Mesendoderm (in vitro differentiated cells): ENCODE data around the gene C19orf18.

ENCODE experiments used
- DNase-seq: peaks from one replicate; pipeline ENCODE4 v3.0.0; 2013
- H2AK5ac ChIP-seq: 2 replicates; pipeline ENCODE4 v1.6.1; 2013; ENCODE audit warnings: low read length, inconsistent platforms
- H2BK120ac ChIP-seq: 2 replicates; pipeline ENCODE4 v1.6.1; 2013; ENCODE audit warnings: low read depth, mild to moderate bottlenecking, low read length, moderate library complexity, mixed read lengths
- H2BK15ac ChIP-seq: replicated peaks from 2 replicates; pipeline ENCODE4 v1.6.1; 2013; ENCODE audit warnings: low read depth, mild to moderate bottlenecking, moderate library complexity
- H2BK5ac ChIP-seq: 2 replicates; pipeline ENCODE4 v1.6.1; 2013; ENCODE audit warnings: low read length, inconsistent platforms
- H3K18ac ChIP-seq: 2 replicates; pipeline ENCODE4 v1.6.1; 2013; ENCODE audit warnings: mild to moderate bottlenecking, low read length, mixed read lengths
- H3K23ac ChIP-seq: one replicate; pipeline ENCODE4 v1.6.1; 2013; ENCODE audit warnings: low read length
- H3K27ac ChIP-seq: 2 replicates; pipeline ENCODE4 v1.5.1; 2013; ENCODE audit warnings: low read depth, mild to moderate bottlenecking, inconsistent platforms, low read length, moderate library complexity
- H3K27me3 ChIP-seq: 2 replicates; pipeline ENCODE4 v1.6.1; 2013; ENCODE audit warnings: low read length, control low read depth, mild to moderate bottlenecking, inconsistent platforms; ENCODE audit not compliant: insufficient read depth, poor library complexity
- H3K36me3 ChIP-seq: 2 replicates; pipeline ENCODE4 v1.6.1; 2013; ENCODE audit warnings: low read length, inconsistent platforms; ENCODE audit not compliant: control insufficient read depth, insufficient read depth
- H3K4ac ChIP-seq: one replicate; pipeline ENCODE4 v1.6.1; 2013; ENCODE audit warnings: low read depth, mild to moderate bottlenecking, low read length, moderate library complexity
- H3K4me1 ChIP-seq: 2 replicates; pipeline ENCODE4 v1.6.1; 2013; ENCODE audit warnings: low read depth, low read length, inconsistent platforms; ENCODE audit not compliant: control insufficient read depth
- H3K4me2 ChIP-seq: 2 replicates; pipeline ENCODE4 v1.6.1; 2013; ENCODE audit warnings: low read length
- H3K4me3 ChIP-seq: 2 replicates; pipeline ENCODE4 v1.5.1; 2013; ENCODE audit warnings: mild to moderate bottlenecking, low read length
- H3K56ac ChIP-seq: one replicate; pipeline ENCODE4 v1.6.1; 2013; ENCODE audit warnings: low read length
- H3K79me1 ChIP-seq: 2 replicates; pipeline ENCODE4 v1.6.1; 2013; ENCODE audit warnings: low read length, inconsistent platforms
- H3K79me2 ChIP-seq: 2 replicates; pipeline ENCODE4 v1.6.1; 2013; ENCODE audit warnings: mild to moderate bottlenecking, low read length; ENCODE audit not compliant: control insufficient read depth, insufficient read depth
- H3K9ac ChIP-seq: 2 replicates; pipeline ENCODE4 v1.6.1; 2013; ENCODE audit warnings: low read length, inconsistent platforms
- H4K5ac ChIP-seq: one replicate; pipeline ENCODE4 v1.6.1; 2013; ENCODE audit warnings: low read length
- H4K8ac ChIP-seq: one replicate; pipeline ENCODE4 v1.6.1; 2013; ENCODE audit warnings: low read depth, mild to moderate bottlenecking, control low read depth, low read length, moderate library complexity
- WGBS: extraction: QIAGEN DNeasy Blood & Tissue Kit; methylation state at CpG from one replicate; pipeline ENCODE4 v1.1.7; 2013; ENCODE audit warnings: low lambda C conversion rate, missing lambda C conversion rate; ENCODE audit not compliant: insufficient coverage; ENCODE audit errors: extremely low coverage; 5-methylcytosine and 5-hydroxymethylcytosine counted together

The C19orf18 gene

GRCh38 chr19:58002384-58003173 is 28.2 kb upstream of the C19orf18 start, which contains the start of gene ZNF606:
ZNF606 (minus strand) TSS chr19:58002820; CDS start chr19:58001319, 1,501 bp downstream.
- peak within 1 kb of the TSS; percentile 87 for H3K23ac ChIP-seq
- H3K4me1 ChIP-seq: peaks cover 5% of the 10 kb centered on the region
- peak; percentile 94 for DNase-seq
- no CpG with 5 or more reads among the region's 91 CpGs for WGBS
- no peak within 1 kb of the TSS for H2AK5ac ChIP-seq
- peaks cover 22% of the 10 kb centered on the region for H3K79me2 ChIP-seq
- H3K27me3 ChIP-seq: no peaks in the 10 kb centered on the region
- peak within 1 kb of the TSS; percentile 85 for H3K27ac ChIP-seq
- H3K36me3 ChIP-seq: peaks cover 20% of the 10 kb centered on the region
- no peak within 1 kb of the TSS for H2BK120ac ChIP-seq
- peak within 1 kb of the TSS; percentile 65 for H3K4me2 ChIP-seq
- H4K5ac ChIP-seq: no peak within 1 kb of the TSS
- no peak within 1 kb of the TSS for H2BK5ac ChIP-seq
- no peak within 1 kb of the TSS for H2BK15ac ChIP-seq
- H3K18ac ChIP-seq: peak within 1 kb of the TSS; percentile 81
- peak within 1 kb of the TSS; percentile 91 for H3K9ac ChIP-seq
- H3K56ac ChIP-seq: peak within 1 kb of the TSS; percentile 99
- peaks cover 27% of the 10 kb centered on the region for H3K79me1 ChIP-seq
- H4K8ac ChIP-seq: peak within 1 kb of the TSS; percentile 28
- peak within 1 kb of the TSS; percentile 89 for H3K4me3 ChIP-seq
- peak within 1 kb of the TSS; percentile 46 for H3K4ac ChIP-seq

DNA sequence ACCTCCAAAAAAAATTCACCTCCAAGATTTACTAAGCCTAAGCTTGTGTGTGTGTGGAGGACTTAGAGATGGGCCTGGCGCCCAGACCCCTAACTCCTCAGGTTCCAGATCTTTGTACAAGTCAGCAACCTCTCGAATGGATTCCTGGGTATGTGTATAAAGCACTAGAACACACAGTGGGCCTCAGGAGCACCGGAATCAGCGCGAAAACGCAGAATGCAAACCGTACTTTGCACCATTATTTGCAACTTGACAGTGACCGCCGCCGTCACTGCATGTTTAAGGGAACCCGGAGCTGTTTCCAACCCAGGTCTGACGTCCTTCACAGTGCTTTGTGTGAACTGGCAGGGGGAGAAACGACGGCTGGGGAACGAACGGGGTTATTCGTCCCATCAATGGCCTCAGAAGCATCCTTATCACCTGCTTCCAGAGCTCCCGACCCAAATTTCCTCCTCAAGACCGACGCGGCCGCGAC is 27.6 kb upstream of the C19orf18 start:
- peaks cover 5% of the 10 kb centered on the region for H3K4me1 ChIP-seq
- peaks cover 27% of the 10 kb centered on the region for H3K79me1 ChIP-seq
- H2AK5ac ChIP-seq: no peak overlapping the region
- H4K5ac ChIP-seq: no peak overlapping the region
- H3K27ac ChIP-seq: peak overlapping the region; percentile 85
- H3K4ac ChIP-seq: peak overlapping the region; percentile 44
- peak overlapping the region; percentile 81 for H3K18ac ChIP-seq
- peak overlapping the region; percentile 65 for H3K4me2 ChIP-seq
- H3K4me3 ChIP-seq: peak overlapping the region; percentile 89
- H2BK15ac ChIP-seq: no peak overlapping the region
- no peak overlapping the region for H2BK5ac ChIP-seq
- WGBS: no CpG with 5 or more reads among the region's 23 CpGs
- peak overlapping the region; percentile 99 for H3K56ac ChIP-seq
- H3K23ac ChIP-seq: peak overlapping the region; percentile 87
- peaks cover 22% of the 10 kb centered on the region for H3K79me2 ChIP-seq
- peaks cover 20% of the 10 kb centered on the region for H3K36me3 ChIP-seq
- no peaks in the 10 kb centered on the region for H3K27me3 ChIP-seq
- DNase-seq: peak; percentile 54
- H2BK120ac ChIP-seq: no peak overlapping the region
- H3K9ac ChIP-seq: peak overlapping the region; percentile 91
- H4K8ac ChIP-seq: peak overlapping the region; percentile 28

- H3K9ac ChIP-seq: no peak overlapping the region
- H3K56ac ChIP-seq: no peak overlapping the region
- H3K4me3 ChIP-seq: no peak overlapping the region
- H2BK15ac ChIP-seq: no peak overlapping the region
- no CpG with 5 or more reads among the region's 4 CpGs for WGBS
- peaks cover 27% of the 10 kb centered on the region for H3K79me1 ChIP-seq
- no peaks in the 10 kb centered on the region for H3K27me3 ChIP-seq
- no peak overlapping the region for H2BK120ac ChIP-seq
- H3K4me2 ChIP-seq: no peak overlapping the region
- no peak overlapping the region for H2BK5ac ChIP-seq
- no peak overlapping the region for H4K5ac ChIP-seq
- peaks cover 5% of the 10 kb centered on the region for H3K4me1 ChIP-seq
- DNase-seq: no peak
- H2AK5ac ChIP-seq: no peak overlapping the region
- H4K8ac ChIP-seq: no peak overlapping the region
- H3K23ac ChIP-seq: no peak overlapping the region
- H3K79me2 ChIP-seq: peaks cover 22% of the 10 kb centered on the region
- H3K18ac ChIP-seq: no peak overlapping the region
- H3K36me3 ChIP-seq: peaks cover 17% of the 10 kb centered on the region
- no peak overlapping the region for H3K4ac ChIP-seq
- no peak overlapping the region for H3K27ac ChIP-seq
Observed at GRCh38 chr19:58000677-58001076, 26.3 kb upstream of the C19orf18 start.

GRCh38 chr19:57992841-57993240 is 18.5 kb upstream of the C19orf18 start:
- Histone ChIP-seq H2BK15ac (no peak overlapping the region), H3K9ac (no peak overlapping the region), H2AK5ac (no peak overlapping the region), H3K4ac (no peak overlapping the region), H3K4me1 (no peaks in the 10 kb centered on the region), H3K4me2 (no peak overlapping the region), H3K79me1 (peaks cover 3% of the 10 kb centered on the region), H3K36me3 (peaks cover 6% of the 10 kb centered on the region), H3K27ac (no peak overlapping the region), H3K56ac (no peak overlapping the region), H3K27me3 (no peaks in the 10 kb centered on the region), H3K79me2 (no peaks in the 10 kb centered on the region), H3K23ac (no peak overlapping the region), H4K5ac (no peak overlapping the region), H4K8ac (no peak overlapping the region), H2BK5ac (no peak overlapping the region), H3K4me3 (no peak overlapping the region), H3K18ac (no peak overlapping the region), H2BK120ac (no peak overlapping the region)
- no CpG with 5 or more reads among the region's 1 CpG for WGBS
- DNase-seq: peak; percentile 78

- DNase-seq: peak; percentile 37
- no peak overlapping the region for H3K4me2 ChIP-seq
- no peak overlapping the region for H2AK5ac ChIP-seq
- H4K8ac ChIP-seq: no peak overlapping the region
- H3K36me3 ChIP-seq: peaks cover 19% of the 10 kb centered on the region
- no peaks in the 10 kb centered on the region for H3K4me1 ChIP-seq
- no peak overlapping the region for H4K5ac ChIP-seq
- no peak overlapping the region for H3K18ac ChIP-seq
- no peaks in the 10 kb centered on the region for H3K27me3 ChIP-seq
- H2BK15ac ChIP-seq: no peak overlapping the region
- H3K79me2 ChIP-seq: no peaks in the 10 kb centered on the region
- H3K23ac ChIP-seq: no peak overlapping the region
- no peak overlapping the region for H3K4ac ChIP-seq
- H3K79me1 ChIP-seq: no peaks in the 10 kb centered on the region
- no peak overlapping the region for H3K9ac ChIP-seq
- WGBS: no CpG with 5 or more reads among the region's 3 CpGs
- no peak overlapping the region for H3K4me3 ChIP-seq
- H3K56ac ChIP-seq: no peak overlapping the region
- H2BK5ac ChIP-seq: no peak overlapping the region
- no peak overlapping the region for H3K27ac ChIP-seq
- no peak overlapping the region for H2BK120ac ChIP-seq
Observed at GRCh38 chr19:57978586-57979289, 4.4 kb upstream of the C19orf18 start.
